CD8-positive, alpha-beta memory T cell (primary cell): ENCODE data around the gene PRR11. TPM values are rescaled to one million over a fixed set of nuclear protein-coding genes. Genes with fewer than 3 reads are reported as not detected.
A peak's percentile ranks its signal among the peaks of the same experiment; 100 is the strongest.

Source experiments
- CTCF ChIA-PET: fragments of 350-600 bp; sonication (Branson Sonifier 250); formaldehyde crosslinking; loops from one replicate; lab custom pipeline; 2021; ENCODE audit warnings: antibody characterized with exemption; lab: Charles Lee
- POLR2A ChIA-PET: fragments of 350-600 bp; sonication (Branson Sonifier 250); formaldehyde crosslinking; loops from one replicate; lab custom pipeline; 2021; ENCODE audit warnings: antibody characterized with exemption; lab: Charles Lee
- DNase-seq, 5 donors: peaks; one replicate each; pipeline versions ENCODE4 v3.0.0 to v3.0.0-alpha.2; 2020 to 2022; ENCODE audit warnings: mixed read lengths in 1 of 5
- H3K27ac ChIP-seq: one replicate; pipeline ENCODE4 v1.7.0; 2013; ENCODE audit warnings: low read depth, mild to moderate bottlenecking, low read length, moderate library complexity
- H3K27me3 ChIP-seq: 2 replicates; pipeline ENCODE4 v1.7.0; 2013; ENCODE audit warnings: low read length, mild to moderate bottlenecking; ENCODE audit not compliant: insufficient read depth, poor library complexity, severe bottlenecking
- H3K36me3 ChIP-seq: 2 replicates; pipeline ENCODE4 v1.7.0; 2013; ENCODE audit warnings: mild to moderate bottlenecking, low read length, moderate library complexity; ENCODE audit not compliant: insufficient read depth
- H3K4me1 ChIP-seq: 2 replicates; pipeline ENCODE4 v1.7.0; 2013; ENCODE audit warnings: mild to moderate bottlenecking, low read length, moderate library complexity; ENCODE audit not compliant: insufficient read depth
- H3K4me3 ChIP-seq: 2 replicates; pipeline ENCODE4 v1.7.0; 2013; ENCODE audit warnings: mild to moderate bottlenecking, low read length
- H3K9me3 ChIP-seq: 2 replicates; pipeline ENCODE4 v1.7.0; 2013; ENCODE audit warnings: mild to moderate bottlenecking, low read length
- H3K27ac Mint-ChIP-seq, 8 donors: one replicate each; pipeline ENCODE4 v1.8.0; 2020 to 2021; ENCODE audit warnings: mixed read lengths in 8 of 8, mild to moderate bottlenecking in 6 of 8, inconsistent platforms in 3 of 8, moderate library complexity in 3 of 8
- H3K27me3 Mint-ChIP-seq, 2 donors: one replicate each; pipeline ENCODE4 v1.8.0; 2020 to 2021; ENCODE audit warnings: mixed read lengths in 2 of 2, mild to moderate bottlenecking in 1 of 2, moderate library complexity in 1 of 2
- H3K36me3 Mint-ChIP-seq, 3 donors: one replicate each; pipeline ENCODE4 v1.8.0; 2020 to 2021; ENCODE audit warnings: mixed read lengths in 3 of 3, inconsistent platforms in 1 of 3, mild to moderate bottlenecking in 1 of 3
- H3K4me1 Mint-ChIP-seq, 3 donors: one replicate each; pipeline ENCODE4 v1.8.0; 2020 to 2021; ENCODE audit warnings: mixed read lengths in 3 of 3, inconsistent platforms in 1 of 3, mild to moderate bottlenecking in 1 of 3
- H3K4me3 Mint-ChIP-seq, 7 donors: one replicate each; pipeline ENCODE4 v1.8.0; 2020 to 2021; ENCODE audit warnings: mixed read lengths in 7 of 7, mild to moderate bottlenecking in 6 of 7, moderate library complexity in 4 of 7, inconsistent platforms in 2 of 7
- H3K9me3 Mint-ChIP-seq, 5 donors: one replicate each; pipeline ENCODE4 v1.8.0; 2020 to 2022; ENCODE audit warnings: mixed read lengths in 5 of 5, mild to moderate bottlenecking in 3 of 5, moderate library complexity in 2 of 5, inconsistent platforms in 1 of 5
- polyA plus RNA-seq: library from polyadenylated mRNA; unstranded; fragments of 300-500 nt; fragmentation: Illumina TruSeq; gene quantifications from one replicate; pipeline ENCODE4 v1.2.3, GENCODE V29; 2021
- total RNA-seq, 2 experiments: library from RNA; stranded (reverse); gene quantifications; one replicate each; pipeline ENCODE4 v1.2.3, GENCODE V29; 2021

Gene PRR11
- total and polyA plus RNA-seq, 3 experiments from 2014 or later, result 1.2 to 36.3 (median 35.6) TPM

DNA sequence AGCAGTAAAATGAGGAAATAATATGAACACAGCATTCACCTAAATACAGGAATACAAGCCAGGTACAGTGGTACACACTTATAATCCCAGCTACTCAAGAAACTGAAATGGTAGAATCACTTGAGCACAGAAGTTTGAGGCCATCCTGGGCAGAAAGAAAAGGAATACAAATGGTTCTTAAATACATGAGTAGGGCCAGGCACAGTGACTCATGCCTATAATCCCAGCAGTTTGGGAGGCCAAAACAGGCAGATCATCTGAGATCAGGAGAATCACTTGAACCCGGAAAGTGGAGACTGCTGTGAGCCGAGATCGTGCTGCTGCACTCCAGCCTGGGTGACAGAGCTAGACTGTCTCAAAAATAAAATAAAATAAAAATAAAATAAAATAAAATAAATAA is 31.3 kb downstream of the PRR11 start:
- Histone ChIP-seq H3K4me3 (no peak overlapping the region), H3K4me1 (no peaks in the 10 kb centered on the region), H3K27ac (no peak overlapping the region), H3K36me3 (no peaks in the 10 kb centered on the region), H3K27me3 (no peaks in the 10 kb centered on the region), H3K9me3 (no peaks in the 10 kb centered on the region)
- POLR2A ChIA-PET, result no interaction called here
- Mint-ChIP-seq H3K27me3 (no peaks in the 10 kb centered on the region), H3K9me3 (peaks cover 0 to under 1% (median 0%) of the 10 kb centered on the region in 5 donors), H3K27ac (no peak overlapping the region), H3K36me3 (no peaks in the 10 kb centered on the region), H3K4me3 (no peak overlapping the region), H3K4me1 (no peaks in the 10 kb centered on the region)
- CTCF ChIA-PET, result no interaction called here
- no peak for DNase-seq

DNA sequence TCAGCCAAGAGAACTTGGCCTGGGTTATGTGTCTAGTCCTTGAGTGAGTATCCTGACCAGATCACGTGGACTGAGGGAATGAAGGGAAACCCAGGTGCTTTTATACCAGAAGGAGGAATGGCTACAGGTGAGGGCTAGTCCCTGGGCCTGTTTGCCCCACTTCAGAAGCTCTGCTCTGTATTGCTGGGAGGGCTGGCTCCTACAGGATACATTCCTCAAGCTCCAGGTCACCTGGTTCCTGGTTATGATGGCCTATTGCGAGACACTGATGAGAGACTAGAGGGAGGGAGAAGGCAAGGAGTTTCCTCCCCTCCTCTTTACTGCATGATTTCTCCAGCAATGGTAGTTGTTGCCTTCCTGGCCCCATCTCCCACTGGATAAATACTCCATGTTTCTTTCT is 35.3 kb downstream of the PRR11 start:
- Mint-ChIP-seq H3K27me3 (no peaks in the 10 kb centered on the region), H3K9me3 (peaks cover 0 to 2% (median 0%) of the 10 kb centered on the region in 5 donors), H3K4me3 (no peak overlapping the region), H3K36me3 (no peaks in the 10 kb centered on the region), H3K4me1 (no peaks in the 10 kb centered on the region), H3K27ac (peak overlapping the region in 1 of 8 donors; percentile 4)
- ChIA-PET POLR2A (no interaction called here), CTCF (no interaction called here)
- H3K4me3 ChIP-seq, result no peak overlapping the region
- no peak for DNase-seq
- H3K27ac ChIP-seq, result no peak overlapping the region
- no peaks in the 10 kb centered on the region for H3K9me3 ChIP-seq
- no peaks in the 10 kb centered on the region for H3K27me3 ChIP-seq
- H3K36me3 ChIP-seq, result no peaks in the 10 kb centered on the region
- no peaks in the 10 kb centered on the region for H3K4me1 ChIP-seq

DNA sequence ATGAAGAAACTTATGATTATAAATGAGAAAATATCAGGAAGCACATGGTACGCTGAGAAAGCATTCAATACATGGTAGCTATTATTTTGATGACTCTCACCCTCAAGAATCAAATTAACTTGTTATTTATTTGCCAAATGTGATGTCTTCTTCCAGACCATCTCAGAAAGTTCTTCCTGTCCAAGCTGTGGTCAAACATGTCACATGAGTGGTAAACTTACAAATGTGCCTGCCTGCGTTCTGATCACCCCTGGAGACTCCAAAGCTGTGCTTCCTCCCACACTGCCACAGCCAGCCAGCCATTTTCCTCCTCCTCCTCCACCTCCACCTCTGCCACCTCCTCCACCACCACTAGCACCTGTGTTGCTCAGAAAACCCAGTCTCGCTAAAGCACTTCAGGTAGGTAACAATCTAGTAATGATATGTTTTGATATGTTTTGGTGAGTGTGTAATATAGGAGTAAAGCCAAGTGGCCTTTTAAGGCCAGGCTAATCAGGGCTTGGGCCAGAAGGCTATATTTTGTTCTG is 37.9 kb downstream of the PRR11 start:
- DNase-seq, result no peak
- H3K36me3 Mint-ChIP-seq, result no peaks in the 10 kb centered on the region
- CTCF ChIA-PET, result no interaction called here

DNA sequence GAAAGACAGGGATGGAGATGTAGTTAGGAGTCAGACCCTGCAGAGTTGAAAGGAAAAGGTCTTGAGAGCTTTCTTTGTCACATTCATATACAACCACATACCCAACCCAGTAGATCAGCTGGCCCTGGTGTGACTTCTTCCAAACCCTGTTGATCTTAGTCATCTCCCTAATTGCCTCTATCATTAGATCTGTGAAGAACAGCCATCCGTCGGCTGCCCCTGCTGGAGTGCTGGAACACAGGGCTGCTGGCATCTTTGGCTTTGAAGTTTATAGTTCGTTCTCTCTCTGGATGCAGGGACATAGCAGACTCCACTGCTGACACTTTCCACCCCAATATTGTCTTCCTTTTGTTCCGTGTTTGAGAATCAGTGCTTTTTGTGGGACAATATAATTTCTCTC is 43.9 kb downstream of the PRR11 start:
- POLR2A ChIA-PET, result no interaction called here
- no peaks in the 10 kb centered on the region for H3K36me3 ChIP-seq
- H3K4me1 Mint-ChIP-seq, result no peaks in the 10 kb centered on the region

More for the DNA sequence above, 37.9 kb downstream of the PRR11 start:
- Mint-ChIP-seq H3K27me3 (peaks cover 0 to 1% of the 10 kb centered on the region in 2 donors), H3K27ac (no peak overlapping the region), H3K9me3 (peaks cover 0 to 2% (median 0%) of the 10 kb centered on the region in 5 donors), H3K4me3 (no peak overlapping the region), H3K4me1 (no peaks in the 10 kb centered on the region)
- Histone ChIP-seq H3K4me3 (no peak overlapping the region), H3K27me3 (no peaks in the 10 kb centered on the region), H3K9me3 (no peaks in the 10 kb centered on the region), H3K36me3 (no peaks in the 10 kb centered on the region), H3K27ac (no peak overlapping the region), H3K4me1 (no peaks in the 10 kb centered on the region)
- POLR2A ChIA-PET, result no interaction called here

DNA sequence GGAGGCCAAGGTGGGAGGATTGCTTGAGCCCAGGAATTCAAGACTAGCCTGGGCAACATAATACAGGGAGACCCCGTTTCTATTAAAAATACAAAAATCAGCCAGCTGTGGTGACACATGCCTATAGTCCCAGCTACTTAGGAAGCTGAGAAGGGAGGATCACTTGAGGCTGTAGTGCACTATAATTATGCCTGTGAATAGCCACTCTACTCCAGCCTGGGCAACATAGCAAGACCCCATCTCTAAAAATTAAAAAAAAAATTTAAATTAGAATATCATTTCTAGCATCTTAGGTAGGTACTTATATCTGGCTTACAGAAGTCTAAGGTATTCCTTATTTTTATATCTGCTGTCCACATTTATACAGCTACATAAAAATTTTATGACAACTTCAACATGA is 46.8 kb downstream of the PRR11 start:
- no peak overlapping the region for H3K27ac ChIP-seq
- H3K36me3 ChIP-seq, result no peaks in the 10 kb centered on the region
- Mint-ChIP-seq H3K4me1 (no peaks in the 10 kb centered on the region), H3K4me3 (no peak overlapping the region), H3K9me3 (no peaks in the 10 kb centered on the region), H3K27me3 (peaks cover 0 to 1% of the 10 kb centered on the region in 2 donors), H3K36me3 (no peaks in the 10 kb centered on the region), H3K27ac (no peak overlapping the region)
- ChIA-PET CTCF (interaction anchor here (2.5 kb wide), 1 partner anchor 18 kb away, joined by 7 read pairs; the partner anchor contains the start of gene GDPD1), POLR2A (no interaction called here)
- no peaks in the 10 kb centered on the region for H3K9me3 ChIP-seq
- no peak for DNase-seq
- H3K4me3 ChIP-seq, result no peak overlapping the region
- H3K4me1 ChIP-seq, result no peaks in the 10 kb centered on the region
- H3K27me3 ChIP-seq, result no peaks in the 10 kb centered on the region

More for the DNA sequence above, 43.9 kb downstream of the PRR11 start:
- Histone ChIP-seq H3K4me3 (no peak overlapping the region), H3K4me1 (no peaks in the 10 kb centered on the region), H3K9me3 (no peaks in the 10 kb centered on the region), H3K27me3 (no peaks in the 10 kb centered on the region), H3K27ac (no peak overlapping the region)
- H3K4me3 Mint-ChIP-seq, result no peak overlapping the region
- peaks cover 0 to 1% of the 10 kb centered on the region in 2 donors for H3K27me3 Mint-ChIP-seq
- no peak overlapping the region for H3K27ac Mint-ChIP-seq
- no peaks in the 10 kb centered on the region for H3K9me3 Mint-ChIP-seq
- no peaks in the 10 kb centered on the region for H3K36me3 Mint-ChIP-seq
- no peak for DNase-seq
- CTCF ChIA-PET, result no interaction called here

DNA sequence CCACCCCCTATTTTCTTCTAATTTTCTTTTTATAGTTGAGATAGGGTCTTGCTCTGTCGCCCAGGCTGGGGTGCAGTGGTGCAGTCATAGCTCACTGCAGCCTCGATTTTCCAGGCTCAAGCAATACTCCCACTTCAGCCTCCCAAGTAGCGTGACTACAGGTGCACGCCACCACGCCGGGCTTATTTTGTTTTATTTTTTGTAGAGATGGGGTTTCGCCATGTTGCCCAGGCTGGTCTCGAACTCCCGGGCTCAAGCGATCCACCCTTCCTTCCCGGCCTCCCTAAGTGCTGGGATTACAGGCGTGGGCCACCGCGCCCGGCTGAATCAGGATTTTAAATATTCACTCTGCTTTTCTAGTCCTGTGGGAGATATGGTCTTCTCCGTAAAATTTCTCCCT is 63.8 kb downstream of the PRR11 start:
- no peaks in the 10 kb centered on the region for H3K27me3 ChIP-seq
- H3K36me3 Mint-ChIP-seq, result peaks cover 3 to 12% (median 6%) of the 10 kb centered on the region in 3 donors
- peak overlapping the region in 1 of 8 donors; percentile 96 for H3K27ac Mint-ChIP-seq
- H3K9me3 Mint-ChIP-seq, result no peaks in the 10 kb centered on the region
- no peak for DNase-seq
- H3K9me3 ChIP-seq, result no peaks in the 10 kb centered on the region
- peaks cover 5% of the 10 kb centered on the region for H3K4me1 ChIP-seq
- H3K4me3 ChIP-seq, result no peak overlapping the region
- no peak overlapping the region for H3K27ac ChIP-seq
- H3K4me1 Mint-ChIP-seq, result peaks cover 12 to 24% (median 21%) of the 10 kb centered on the region in 3 donors
- peaks cover 4% of the 10 kb centered on the region for H3K36me3 ChIP-seq
- CTCF ChIA-PET, result interaction anchor here (0.9 to 1.9 kb wide), 2 partner anchors 18 to 61 kb away, joined by 3 to 7 read pairs; no protein-coding TSS in a partner anchor
- POLR2A ChIA-PET, result interaction anchor here (0.8 to 1.3 kb wide), 2 partner anchors 9 to 64 kb away, joined by 3 to 12 read pairs; partner anchors contain the start of genes PRR11 and SMG8
- H3K4me3 Mint-ChIP-seq, result peak overlapping the region in 4 of 7 donors; percentile 97 to 100 (median 98)
- H3K27me3 Mint-ChIP-seq, result peaks cover 0 to 1% of the 10 kb centered on the region in 2 donors

DNA sequence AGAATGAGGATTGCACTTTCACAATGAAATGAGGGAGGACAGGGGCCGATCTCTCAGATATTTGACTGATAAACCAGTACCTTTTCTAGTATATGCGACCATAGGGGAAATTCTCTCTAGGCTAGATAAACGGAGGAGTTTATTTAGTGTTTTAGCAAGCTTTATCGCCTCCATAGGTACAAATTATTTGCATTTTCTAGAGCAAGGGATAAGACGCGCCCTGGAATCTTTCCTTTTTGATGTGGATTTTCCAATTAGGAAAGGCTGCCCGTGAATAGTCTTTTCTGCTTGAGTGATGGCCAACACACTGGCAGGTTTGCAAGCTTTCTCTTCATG is 64.4 kb downstream of the PRR11 start:
- no peak for DNase-seq
- Mint-ChIP-seq H3K27ac (peak overlapping the region; percentile 75 to 100 (median 98)), H3K4me1 (peaks cover 12 to 20% (median 16%) of the 10 kb centered on the region in 3 donors), H3K27me3 (peaks cover 0 to 1% of the 10 kb centered on the region in 2 donors), H3K9me3 (no peaks in the 10 kb centered on the region), H3K4me3 (peak overlapping the region; percentile 97 to 100 (median 99)), H3K36me3 (peaks cover 3 to 7% (median 3%) of the 10 kb centered on the region in 3 donors)
- no peaks in the 10 kb centered on the region for H3K9me3 ChIP-seq
- no peaks in the 10 kb centered on the region for H3K27me3 ChIP-seq
- ChIA-PET CTCF (interaction anchor here (0.9 to 2.0 kb wide), 4 partner anchors 9 to 61 kb away, joined by 3 to 19 read pairs (median 5); partner anchors contain the start of gene SMG8), POLR2A (interaction anchor here (0.8 to 1.6 kb wide), 3 partner anchors 10 to 113 kb away, joined by 3 to 12 read pairs (median 7); partner anchors contain the start of genes PRR11, SMG8 and TRIM37)
- H3K4me1 ChIP-seq, result peaks cover 5% of the 10 kb centered on the region
- H3K36me3 ChIP-seq, result no peaks in the 10 kb centered on the region
- peak overlapping the region; percentile 100 for H3K4me3 ChIP-seq
- H3K27ac ChIP-seq, result no peak overlapping the region
